Measurements from ENCODE around the gene TMEM138.

DNA sequence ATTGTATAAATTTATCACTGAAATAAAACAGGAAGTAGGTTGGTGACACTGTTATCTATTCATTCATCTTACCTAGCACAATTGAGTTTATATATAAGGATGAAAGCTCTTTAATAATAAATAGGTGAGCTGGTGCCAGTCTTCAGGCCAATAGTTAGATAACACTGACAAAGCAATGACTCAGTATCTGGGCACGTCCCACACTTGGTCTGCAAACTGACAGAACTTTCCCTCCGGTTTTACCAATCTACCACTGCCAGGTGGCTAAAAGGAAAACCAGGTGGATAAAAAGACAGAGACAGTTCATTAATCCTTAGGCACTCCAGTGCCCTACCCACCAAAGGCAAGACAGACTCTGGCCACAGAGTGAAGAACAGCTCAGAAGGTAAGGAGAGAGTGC, 46.9 kb upstream of the TMEM138 start:
- TF ChIP-seq, protein P1, sequence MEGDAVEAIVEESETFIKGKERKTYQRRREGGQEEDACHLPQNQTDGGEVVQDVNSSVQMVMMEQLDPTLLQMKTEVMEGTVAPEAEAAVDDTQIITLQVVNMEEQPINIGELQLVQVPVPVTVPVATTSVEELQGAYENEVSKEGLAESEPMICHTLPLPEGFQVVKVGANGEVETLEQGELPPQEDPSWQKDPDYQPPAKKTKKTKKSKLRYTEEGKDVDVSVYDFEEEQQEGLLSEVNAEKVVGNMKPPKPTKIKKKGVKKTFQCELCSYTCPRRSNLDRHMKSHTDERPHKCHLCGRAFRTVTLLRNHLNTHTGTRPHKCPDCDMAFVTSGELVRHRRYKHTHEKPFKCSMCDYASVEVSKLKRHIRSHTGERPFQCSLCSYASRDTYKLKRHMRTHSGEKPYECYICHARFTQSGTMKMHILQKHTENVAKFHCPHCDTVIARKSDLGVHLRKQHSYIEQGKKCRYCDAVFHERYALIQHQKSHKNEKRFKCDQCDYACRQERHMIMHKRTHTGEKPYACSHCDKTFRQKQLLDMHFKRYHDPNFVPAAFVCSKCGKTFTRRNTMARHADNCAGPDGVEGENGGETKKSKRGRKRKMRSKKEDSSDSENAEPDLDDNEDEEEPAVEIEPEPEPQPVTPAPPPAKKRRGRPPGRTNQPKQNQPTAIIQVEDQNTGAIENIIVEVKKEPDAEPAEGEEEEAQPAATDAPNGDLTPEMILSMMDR (IDR thresholded peaks at IDR 0.05): no peak
- no peak for TF ChIP-seq POLR2A (IDR thresholded peaks at IDR 0.05)

Data from body of pancreas (tissue), 4 donors.